ENCODE data around the gene C5orf63. TPM values are rescaled to one million over a fixed set of nuclear protein-coding genes. Genes with fewer than 3 reads are reported as not detected.

The C5orf63 gene
- total and polyA plus RNA-seq, 8 donors = 7.4 to 19.2 (median 13.9) TPM

- H3K4me1 ChIP-seq = no peaks in the 10 kb centered on the region
- H3K27me3 ChIP-seq = no peaks in the 10 kb centered on the region
- DNase-seq (no peak), ATAC-seq (peak; percentile 78)
- peak overlapping the region in 1 of 2 donors; percentile 35 for H3K27ac ChIP-seq
- no peak for TF ChIP-seq CTCF (IDR thresholded peaks at IDR 0.05)
- H3K9me3 ChIP-seq = peaks cover 0 to 3% of the 10 kb centered on the region in 2 donors
- H3K4me3 ChIP-seq = no peak overlapping the region
- H3K36me3 ChIP-seq = no peaks in the 10 kb centered on the region
- intact Hi-C loops (cut with DNase I) = no loop called here
Observed at GRCh38 chr5:127101935-127102334, 28.6 kb upstream of the C5orf63 start.

- DNase-seq = peak in 2 of 4 donors; percentile 6 to 24
- Histone ChIP-seq H3K4me3 (no peak overlapping the region), H3K27me3 (no peaks in the 10 kb centered on the region), H3K27ac (no peak overlapping the region), H3K9me3 (peaks cover 0 to 3% of the 10 kb centered on the region in 2 donors), H3K4me1 (no peaks in the 10 kb centered on the region), H3K36me3 (no peaks in the 10 kb centered on the region)
- peak; percentile 94 for ATAC-seq
- intact Hi-C loops (cut with DNase I) = no loop called here
- no peak for TF ChIP-seq CTCF (IDR thresholded peaks at IDR 0.05)
Observed at GRCh38 chr5:127101533-127101932, 28.2 kb upstream of the C5orf63 start.

DNA sequence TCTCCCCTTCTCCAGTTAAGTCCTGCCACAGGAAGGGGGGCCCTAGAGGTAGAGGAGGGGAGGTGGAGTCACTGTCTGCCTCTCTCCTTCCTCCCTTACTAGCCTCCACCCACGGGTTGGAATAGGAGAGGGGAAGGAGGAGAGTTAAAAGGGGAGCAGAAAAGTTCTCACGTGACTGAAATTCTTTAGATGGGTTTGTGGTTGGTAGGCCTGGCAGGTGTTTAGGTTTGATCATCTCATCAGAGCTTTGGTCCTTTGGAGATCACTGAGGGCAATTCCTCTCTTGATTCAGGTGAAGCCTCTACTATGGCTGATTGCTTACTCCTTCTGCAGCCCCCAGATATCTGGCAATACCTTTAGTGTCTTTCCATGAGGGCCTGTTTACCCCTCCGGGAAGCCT, 24.9 kb upstream of the C5orf63 start:
- intact Hi-C loops (cut with DNase I) = no loop called here
- ATAC-seq = no peak
- no peak for TF ChIP-seq CTCF (IDR thresholded peaks at IDR 0.05)

DNA sequence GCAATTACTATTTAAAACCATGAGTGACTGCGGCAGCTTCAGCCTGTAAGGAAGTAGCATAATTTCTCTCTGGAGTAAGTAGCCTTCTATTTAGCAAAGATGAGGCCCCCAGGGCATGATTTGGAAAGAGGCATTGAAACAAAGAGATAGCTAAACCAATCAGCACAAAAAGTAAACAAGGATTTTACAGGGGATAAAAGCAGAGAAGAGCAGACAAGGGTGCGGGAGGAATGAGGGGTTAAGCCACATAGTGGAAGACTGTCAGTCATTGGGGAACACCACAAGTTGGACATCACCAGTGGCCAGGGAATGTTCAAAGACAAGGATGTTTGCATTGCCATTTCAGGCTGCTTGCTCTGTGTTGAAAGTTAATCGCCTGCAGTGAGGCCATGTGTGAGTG, 24.0 kb upstream of the C5orf63 start:
- TF ChIP-seq CTCF (IDR thresholded peaks at IDR 0.05) = no peak
- Histone ChIP-seq H3K27me3 (no peaks in the 10 kb centered on the region), H3K27ac (no peak overlapping the region), H3K4me3 (no peak overlapping the region), H3K36me3 (no peaks in the 10 kb centered on the region), H3K4me1 (no peaks in the 10 kb centered on the region), H3K9me3 (no peaks in the 10 kb centered on the region)
- ATAC-seq = no peak
- intact Hi-C loops (cut with DNase I) = no loop called here
- DNase-seq = no peak

More for the DNA sequence above, 24.9 kb upstream of the C5orf63 start:
- Histone ChIP-seq H3K27me3 (no peaks in the 10 kb centered on the region), H3K27ac (no peak overlapping the region), H3K4me3 (no peak overlapping the region), H3K36me3 (no peaks in the 10 kb centered on the region), H3K9me3 (no peaks in the 10 kb centered on the region), H3K4me1 (no peaks in the 10 kb centered on the region)
- DNase-seq = no peak

GRCh38 chr5:127096328-127096993, 23.2 kb upstream of the C5orf63 start:
- H3K27ac ChIP-seq = no peak overlapping the region
- no peaks in the 10 kb centered on the region for H3K36me3 ChIP-seq
- intact Hi-C loops (cut with DNase I) = no loop called here
- no peak for TF ChIP-seq CTCF (IDR thresholded peaks at IDR 0.05)
- H3K4me3 ChIP-seq = no peak overlapping the region
- no peaks in the 10 kb centered on the region for H3K9me3 ChIP-seq
- ATAC-seq (no peak), DNase-seq (no peak)
- no peaks in the 10 kb centered on the region for H3K4me1 ChIP-seq
- H3K27me3 ChIP-seq = no peaks in the 10 kb centered on the region
